Measurements from ENCODE around the gene TTN.

DNA sequence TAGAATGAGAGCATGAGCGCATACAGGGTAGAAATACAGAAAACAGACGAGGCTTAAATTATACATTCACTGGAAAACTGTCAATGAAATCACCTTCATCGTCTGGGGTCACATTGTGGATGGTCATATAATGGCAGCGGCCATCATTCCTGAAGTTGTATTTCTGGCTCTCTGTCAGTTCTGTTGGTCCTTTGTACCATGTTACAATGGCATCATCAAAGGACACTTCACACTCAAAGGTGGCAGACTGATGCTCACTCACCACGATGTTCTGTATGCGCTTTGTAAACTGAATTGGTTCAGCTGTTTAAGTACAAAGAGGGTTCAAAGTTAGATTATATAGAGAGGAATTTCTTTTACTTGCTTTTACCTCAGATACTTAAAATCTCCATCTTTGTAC is 104.9 kb downstream of the TTN start:
- no peak for TF ChIP-seq CTCF (IDR thresholded peaks at IDR 0.05)
- TF ChIP-seq POLR2AphosphoS5 (IDR thresholded peaks at IDR 0.05) = no peak
- TF ChIP-seq POLR2A (IDR thresholded peaks at IDR 0.05) = no peak

Measured in upper lobe of left lung (tissue), 4 donors.